ENCODE results near the gene FOXP2.

DNA sequence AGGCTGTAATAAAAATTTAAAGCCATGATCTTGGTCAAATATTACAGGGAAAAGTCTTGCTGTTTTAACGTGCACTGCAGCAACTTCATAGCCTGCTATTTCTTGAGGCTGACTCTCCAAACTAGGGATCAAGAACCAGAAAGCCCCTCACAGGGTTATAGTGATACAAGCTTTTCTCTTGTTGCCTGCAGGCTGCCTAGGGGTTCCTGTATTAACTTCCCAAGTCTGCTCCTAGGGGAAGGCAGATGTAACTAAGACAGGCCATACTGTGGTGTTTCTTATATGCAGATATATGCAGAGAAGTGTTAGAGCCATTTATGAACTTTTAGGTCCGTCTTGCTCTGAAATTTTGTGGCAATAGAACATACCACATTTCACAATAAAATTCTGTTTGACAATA lies 175.7 kb downstream of the FOXP2 start:
- TF ChIP-seq, protein P1, sequence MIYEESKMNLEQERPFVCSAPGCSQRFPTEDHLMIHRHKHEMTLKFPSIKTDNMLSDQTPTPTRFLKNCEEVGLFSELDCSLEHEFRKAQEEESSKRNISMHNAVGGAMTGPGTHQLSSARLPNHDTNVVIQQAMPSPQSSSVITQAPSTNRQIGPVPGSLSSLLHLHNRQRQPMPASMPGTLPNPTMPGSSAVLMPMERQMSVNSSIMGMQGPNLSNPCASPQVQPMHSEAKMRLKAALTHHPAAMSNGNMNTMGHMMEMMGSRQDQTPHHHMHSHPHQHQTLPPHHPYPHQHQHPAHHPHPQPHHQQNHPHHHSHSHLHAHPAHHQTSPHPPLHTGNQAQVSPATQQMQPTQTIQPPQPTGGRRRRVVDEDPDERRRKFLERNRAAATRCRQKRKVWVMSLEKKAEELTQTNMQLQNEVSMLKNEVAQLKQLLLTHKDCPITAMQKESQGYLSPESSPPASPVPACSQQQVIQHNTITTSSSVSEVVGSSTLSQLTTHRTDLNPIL (CRISPR knock-in tag; IDR thresholded peaks at IDR 0.05; ENCODE audit: low read depth) = no peak
- TF ChIP-seq TCF4 (CRISPR knock-in tag; IDR thresholded peaks at IDR 0.05; ENCODE audit: borderline replicate concordance) = no peak
- no peak for TF ChIP-seq ARNTL (CRISPR knock-in tag; IDR thresholded peaks at IDR 0.05; ENCODE audit: borderline replicate concordance, low read depth)
